ENCODE measurements around the gene USB1.

GRCh38 chr16:58019866-58020538, 18.8 kb downstream of the USB1 start:
- TF ChIP-seq POLR2AphosphoS5 (IDR thresholded peaks at IDR 0.05) (no peak), CTCF (IDR thresholded peaks at IDR 0.05) (no peak)

Measured in prostate gland (tissue), 2 donors.